ENCODE measurements around the gene ZNF43.

GRCh38 chr19:21758296-21758695 is 77.7 kb downstream of the ZNF43 start:
- TF ChIP-seq, protein P1, sequence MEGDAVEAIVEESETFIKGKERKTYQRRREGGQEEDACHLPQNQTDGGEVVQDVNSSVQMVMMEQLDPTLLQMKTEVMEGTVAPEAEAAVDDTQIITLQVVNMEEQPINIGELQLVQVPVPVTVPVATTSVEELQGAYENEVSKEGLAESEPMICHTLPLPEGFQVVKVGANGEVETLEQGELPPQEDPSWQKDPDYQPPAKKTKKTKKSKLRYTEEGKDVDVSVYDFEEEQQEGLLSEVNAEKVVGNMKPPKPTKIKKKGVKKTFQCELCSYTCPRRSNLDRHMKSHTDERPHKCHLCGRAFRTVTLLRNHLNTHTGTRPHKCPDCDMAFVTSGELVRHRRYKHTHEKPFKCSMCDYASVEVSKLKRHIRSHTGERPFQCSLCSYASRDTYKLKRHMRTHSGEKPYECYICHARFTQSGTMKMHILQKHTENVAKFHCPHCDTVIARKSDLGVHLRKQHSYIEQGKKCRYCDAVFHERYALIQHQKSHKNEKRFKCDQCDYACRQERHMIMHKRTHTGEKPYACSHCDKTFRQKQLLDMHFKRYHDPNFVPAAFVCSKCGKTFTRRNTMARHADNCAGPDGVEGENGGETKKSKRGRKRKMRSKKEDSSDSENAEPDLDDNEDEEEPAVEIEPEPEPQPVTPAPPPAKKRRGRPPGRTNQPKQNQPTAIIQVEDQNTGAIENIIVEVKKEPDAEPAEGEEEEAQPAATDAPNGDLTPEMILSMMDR (IDR thresholded peaks at IDR 0.05), result no peak
- TF ChIP-seq POLR2A (IDR thresholded peaks at IDR 0.05), result no peak

Data from uterus (tissue), 2 donors.